ENCODE measurements around the gene SRSF2. TPM values are rescaled to one million over a fixed set of nuclear protein-coding genes. Genes with fewer than 3 reads are reported as not detected.
A peak's percentile ranks its signal among the peaks of the same experiment; 100 is the strongest.

Gene SRSF2
- total and polyA plus RNA-seq, 9 of the 15 experiments (the other 6 are each of a cell fraction or from before 2014, with no cell fraction given): 161 to 583 (median 393) TPM

DNA sequence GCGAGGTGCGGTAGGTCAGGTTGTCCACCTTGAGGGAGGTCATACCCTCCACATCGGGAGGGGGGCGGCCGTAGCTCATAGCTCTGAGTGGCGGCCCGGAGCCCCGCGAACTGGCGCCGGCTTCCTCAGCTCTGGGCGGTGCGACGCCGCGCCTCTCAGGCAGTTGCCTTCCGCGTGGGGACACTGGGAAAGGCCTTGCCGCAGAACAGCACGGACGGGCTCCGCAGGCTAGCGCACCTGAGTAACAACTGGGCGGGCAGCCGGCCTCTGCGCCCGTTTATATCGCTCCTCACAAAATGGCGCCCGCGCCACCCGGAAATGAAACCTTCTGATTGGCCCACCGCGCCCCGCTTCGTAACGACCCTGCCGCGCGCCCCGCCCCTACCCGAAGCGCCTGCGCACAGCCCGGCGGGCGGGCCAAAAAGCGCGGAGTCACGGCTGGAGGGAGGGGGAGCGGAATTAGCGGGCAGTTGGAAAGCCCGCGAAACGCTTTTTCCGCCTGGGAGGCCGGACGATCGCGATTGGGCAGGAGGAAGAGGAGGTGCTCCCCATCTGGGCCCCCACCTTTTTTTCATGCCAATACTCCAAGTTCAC lies at the start of gene SRSF2 (continued):
- TF ChIP-seq HNRNPLL (IDR thresholded peaks at IDR 0.05; ENCODE audit: low read depth, low read length, poor library complexity, severe bottlenecking) (peak; percentile 96), NFATC3 (IDR thresholded peaks at IDR 0.05) (no peak), PPARD (CRISPR knock-in tag; IDR thresholded peaks at IDR 0.05) (no peak), TARDBP (IDR thresholded peaks at IDR 0.05) (no peak), NFIC (IDR thresholded peaks at IDR 0.05) (peak; percentile 71), TSC22D4 (tag; IDR thresholded peaks at IDR 0.05) (no peak), PCBP2 (IDR thresholded peaks at IDR 0.05; ENCODE audit: low read depth, low read length, poor library complexity, severe bottlenecking) (no peak), CREB5 (CRISPR knock-in tag; IDR thresholded peaks at IDR 0.05) (peak; percentile 48; the same call in 1 of the 2 replicates), ZNF609 (CRISPR knock-in tag; IDR thresholded peaks at IDR 0.05; ENCODE audit: borderline replicate concordance) (peak; percentile 86), RBM22 (IDR thresholded peaks at IDR 0.05; ENCODE audit: low read depth, low read length, poor library complexity, severe bottlenecking) (peak; percentile 99), TEAD4 (IDR thresholded peaks at IDR 0.05; ENCODE audit: low read length) (peak; percentile 76), TEAD4 (CRISPR knock-in tag; IDR thresholded peaks at IDR 0.05; ENCODE audit: borderline replicate concordance) (no peak), SLC30A9 (CRISPR knock-in tag; IDR thresholded peaks at IDR 0.05) (no peak), NR2F6 (CRISPR knock-in tag; IDR thresholded peaks at IDR 0.05) (no peak), TCF7L2 (IDR thresholded peaks at IDR 0.05; ENCODE audit: low read depth, low read length) (0 out of 2 replicates have a peak, but pooled peaks have one; percentile 28), MXD1 (CRISPR knock-in tag; IDR thresholded peaks at IDR 0.05; ENCODE audit: borderline replicate concordance, poor library complexity, severe bottlenecking) (peak; percentile 73), MLLT1 (IDR thresholded peaks at IDR 0.05) (peak; percentile 17 to 93), POLR2H (tag; IDR thresholded peaks at IDR 0.05; ENCODE audit: low read depth) (peak; percentile 99), ATF7 (IDR thresholded peaks at IDR 0.05) (peak; percentile 80; the same call in 1 of the 2 replicates), ZC3H4 (CRISPR knock-in tag; IDR thresholded peaks at IDR 0.05; ENCODE audit: borderline replicate concordance) (peak; percentile 93), ARNT (IDR thresholded peaks at IDR 0.05) (0 out of 4 replicates have a peak, but pooled peaks of 1 of the 2 experiments have one; percentile 28)

Data from K562 (cell line).